T-helper 1 cell (primary cell): Measurements from ENCODE around the gene OR6T1.

Experiments used
- DNase-seq, 5 donors: peaks; one replicate each; pipeline ENCODE4 v3.0.0-alpha.2; 2012 to 2020
- total RNA-seq, 4 donors: gene quantifications; one replicate each; lab custom pipeline; 2026; lab: John Stamatoyannopoulos, UW

The OR6T1 gene, protein sequence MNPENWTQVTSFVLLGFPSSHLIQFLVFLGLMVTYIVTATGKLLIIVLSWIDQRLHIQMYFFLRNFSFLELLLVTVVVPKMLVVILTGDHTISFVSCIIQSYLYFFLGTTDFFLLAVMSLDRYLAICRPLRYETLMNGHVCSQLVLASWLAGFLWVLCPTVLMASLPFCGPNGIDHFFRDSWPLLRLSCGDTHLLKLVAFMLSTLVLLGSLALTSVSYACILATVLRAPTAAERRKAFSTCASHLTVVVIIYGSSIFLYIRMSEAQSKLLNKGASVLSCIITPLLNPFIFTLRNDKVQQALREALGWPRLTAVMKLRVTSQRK
- 0 reads per million in 4 donors for total RNA-seq

DNA sequence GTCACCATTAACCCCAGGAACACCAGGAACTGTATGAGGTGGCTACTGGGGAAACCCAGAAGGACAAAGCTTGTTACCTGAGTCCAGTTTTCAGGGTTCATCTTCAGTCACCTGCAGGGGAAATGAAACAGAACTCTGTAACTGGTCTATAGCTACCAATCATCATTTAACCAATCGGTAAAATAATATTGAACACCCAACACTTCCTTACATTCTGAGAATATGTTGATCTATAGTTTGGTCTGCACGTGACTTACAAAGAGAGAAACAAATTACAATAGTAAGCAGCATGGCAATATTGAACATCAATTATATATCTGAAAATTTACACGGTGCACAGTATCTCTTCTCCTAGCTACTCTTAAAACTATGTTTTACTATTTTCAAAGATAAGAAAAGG, at the start of gene OR6T1:
OR6T1 (minus strand) TSS at position 101 of the 400 bp plus-strand sequence; CDS start at position 101, 0 bp downstream.
- no peak for DNase-seq

DNA sequence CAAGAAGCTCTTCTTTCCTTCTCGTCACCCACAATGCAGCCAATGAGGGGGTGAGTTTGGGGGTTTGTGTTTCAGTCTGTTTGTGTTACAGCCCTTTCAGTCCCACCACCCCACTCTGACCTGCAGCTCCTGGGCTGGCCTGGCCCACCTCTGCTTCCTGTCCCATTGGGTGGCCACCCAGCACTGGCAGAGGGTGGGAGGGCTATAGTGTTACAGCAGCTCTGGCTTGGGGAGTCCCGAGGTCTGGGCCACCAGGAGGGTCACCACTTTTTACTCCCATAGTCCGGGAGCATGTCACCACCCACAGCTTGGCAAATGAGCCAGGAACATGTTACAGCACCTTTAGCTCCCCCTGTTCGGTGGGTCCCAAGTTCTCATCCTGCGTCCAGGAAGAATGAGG, 35.7 kb upstream of the OR6T1 start:
- no peak for DNase-seq

DNA sequence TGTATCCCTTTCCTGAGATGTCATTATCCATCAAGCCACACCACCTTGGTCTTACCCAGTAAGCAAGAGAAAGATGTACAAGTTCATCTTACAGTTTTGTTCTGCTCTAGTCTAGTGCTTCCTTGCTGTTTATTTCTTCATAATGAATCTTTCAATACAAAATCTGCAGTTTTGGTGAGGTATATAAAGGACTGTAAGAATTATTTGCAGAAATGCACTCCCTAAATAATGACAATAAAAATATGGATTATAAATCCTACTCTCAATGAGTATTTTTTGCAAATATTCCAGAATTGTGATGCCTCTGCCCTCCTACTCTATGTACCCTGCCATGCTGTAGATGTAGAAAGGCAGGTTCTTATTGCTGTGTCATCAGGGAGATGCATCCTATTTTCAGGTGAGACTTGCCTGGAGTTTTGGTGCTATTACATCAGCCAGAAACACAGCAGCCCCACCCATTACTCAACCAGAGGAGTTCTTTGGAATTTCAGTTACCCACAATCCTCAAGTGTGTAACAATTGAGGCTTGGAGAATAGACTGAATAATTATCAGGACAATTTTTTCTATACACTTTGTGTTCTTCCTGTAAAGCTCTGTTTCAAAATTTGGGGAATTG, 34.2 kb upstream of the OR6T1 start, which contains the start of gene OR10S1:
OR10S1 (minus strand) TSS at position 51 of the 617 bp plus-strand sequence. CDS start 117 bp downstream, outside the sequence.
- DNase-seq = no peak

DNA sequence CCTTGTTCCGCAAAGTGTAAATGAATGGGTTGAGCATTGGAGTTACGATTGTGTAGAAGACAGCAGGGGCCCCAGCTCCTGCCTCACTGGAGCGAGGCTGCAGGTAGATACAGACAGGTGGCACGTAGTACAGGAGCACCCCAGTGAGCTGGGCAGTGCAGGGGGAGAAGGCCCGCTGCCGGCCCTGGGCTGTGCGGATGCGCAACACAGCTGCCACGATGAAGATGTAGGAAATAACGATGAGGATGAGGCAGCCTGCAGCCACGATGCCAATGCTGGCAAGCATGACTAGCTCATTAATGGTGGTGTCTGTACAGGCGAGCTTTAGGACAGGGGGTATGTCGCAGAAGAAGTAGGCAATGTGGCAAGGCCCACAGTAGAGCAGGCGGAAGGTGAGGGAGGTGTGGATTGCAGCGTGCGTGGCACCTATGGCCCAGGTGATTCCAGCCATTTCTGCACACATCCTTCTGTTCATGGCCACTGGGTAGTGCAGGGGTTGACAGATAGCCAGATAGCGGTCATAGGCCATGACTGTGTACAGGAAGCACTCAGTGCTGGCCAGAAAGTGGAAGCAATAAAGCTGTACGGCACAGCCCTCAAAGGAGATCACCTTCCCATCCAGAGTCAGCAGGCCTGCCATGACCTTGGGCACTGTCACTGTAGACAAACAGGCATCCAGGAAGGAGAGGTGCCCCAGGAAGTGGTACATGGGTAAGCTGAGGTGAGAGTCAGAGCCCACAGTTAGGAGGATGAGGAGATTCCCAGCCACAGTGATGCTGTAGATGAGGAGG, 33.3 kb upstream of the OR6T1 start:
- DNase-seq = no peak

DNA sequence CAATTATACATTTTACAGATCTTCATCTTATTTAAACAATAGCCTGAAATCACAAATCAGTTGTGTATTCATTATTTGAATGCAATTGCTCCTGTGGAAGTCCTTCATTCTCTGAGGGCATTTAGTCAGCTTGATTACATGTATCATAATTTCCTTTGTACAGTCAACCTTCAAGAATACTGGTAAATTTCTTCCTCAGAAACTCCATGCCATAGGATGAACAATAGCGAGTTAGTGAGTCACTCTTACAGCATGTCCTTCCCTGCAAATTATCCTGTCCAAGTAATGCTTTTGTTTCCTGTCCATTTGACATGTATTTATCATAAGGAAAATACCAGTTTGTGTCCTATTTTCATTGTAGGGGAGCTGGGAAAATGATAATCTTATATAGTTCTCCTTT, 30.2 kb upstream of the OR6T1 start:
- DNase-seq = no peak

DNA sequence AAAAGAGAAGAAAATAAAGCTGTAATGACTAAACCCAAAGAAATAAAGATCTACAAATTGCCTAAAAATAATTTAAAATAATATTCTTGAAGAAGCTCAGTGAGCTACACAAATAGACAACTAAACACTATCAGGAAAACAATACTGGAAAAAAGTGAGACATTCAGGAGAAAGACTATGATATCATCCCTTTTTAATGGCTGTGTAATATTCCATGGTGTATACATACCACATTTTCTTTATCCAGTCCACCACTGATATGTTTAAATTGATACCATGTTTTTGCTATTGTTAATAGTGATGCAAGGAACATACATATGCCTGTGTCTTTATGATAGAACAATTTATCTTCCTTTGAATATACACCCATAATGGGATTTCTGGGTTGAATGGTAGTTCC, 13.1 kb upstream of the OR6T1 start:
- no peak for DNase-seq

DNA sequence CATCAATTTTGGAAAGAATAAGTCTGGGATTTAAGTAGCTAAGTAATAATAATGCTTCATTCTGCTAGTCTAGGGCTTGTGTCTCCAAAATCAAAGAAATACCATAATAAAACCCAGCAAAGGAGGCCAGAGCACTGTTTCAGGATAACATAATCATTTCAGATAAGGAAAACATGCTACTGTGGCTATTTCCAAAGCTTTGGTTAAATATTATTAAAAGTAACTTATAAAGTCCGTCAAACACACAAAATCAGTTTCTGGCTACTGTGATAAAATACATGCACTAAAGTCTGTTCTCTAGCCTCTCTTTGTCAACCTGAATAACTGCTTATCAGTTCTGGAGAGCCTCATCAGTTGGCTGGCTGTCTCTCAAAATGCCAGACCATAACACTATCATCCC, 1.5 kb upstream of the OR6T1 start:
- DNase-seq = no peak

DNA sequence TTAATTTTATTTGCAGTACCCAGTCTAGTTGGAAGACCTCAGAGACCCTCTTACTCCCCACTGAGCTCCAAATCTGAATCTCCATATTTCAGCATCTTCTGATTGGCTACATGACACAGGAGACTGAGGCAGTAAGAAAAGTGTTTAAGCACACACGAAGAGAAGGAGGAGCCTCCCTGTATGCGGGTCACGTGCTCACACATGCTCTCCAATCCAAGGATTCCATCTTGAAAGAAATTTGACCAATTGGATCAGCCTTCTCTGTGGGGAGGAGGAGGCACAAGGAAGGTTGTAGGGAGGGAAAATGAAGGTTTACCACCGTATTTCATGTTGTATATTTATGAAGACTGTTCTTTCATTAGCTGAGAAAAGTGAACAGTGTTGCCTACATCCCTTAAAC, 1.2 kb downstream of the OR6T1 start:
- DNase-seq = no peak

DNA sequence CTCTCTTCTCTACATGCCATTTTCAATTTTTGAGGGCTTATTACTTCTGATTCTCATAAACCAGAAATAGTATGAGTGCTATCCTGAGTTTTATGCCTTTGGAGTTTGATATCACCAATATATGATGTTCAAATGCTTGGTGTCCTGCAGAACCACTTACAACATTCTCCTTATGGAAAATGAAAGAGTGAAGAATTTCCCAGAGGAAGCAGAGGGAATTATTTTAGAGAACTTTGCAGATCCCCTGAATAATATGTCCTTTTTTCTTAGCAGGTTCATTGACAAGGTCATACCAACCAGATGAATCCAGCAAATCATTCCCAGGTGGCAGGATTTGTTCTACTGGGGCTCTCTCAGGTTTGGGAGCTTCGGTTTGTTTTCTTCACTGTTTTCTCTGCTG, 4.3 kb downstream of the OR6T1 start, which contains the start of gene OR4D5:
OR4D5 (plus strand) TSS at position 301 of the 400 bp plus-strand sequence; CDS start at position 301, 0 bp downstream.
- DNase-seq = no peak

DNA sequence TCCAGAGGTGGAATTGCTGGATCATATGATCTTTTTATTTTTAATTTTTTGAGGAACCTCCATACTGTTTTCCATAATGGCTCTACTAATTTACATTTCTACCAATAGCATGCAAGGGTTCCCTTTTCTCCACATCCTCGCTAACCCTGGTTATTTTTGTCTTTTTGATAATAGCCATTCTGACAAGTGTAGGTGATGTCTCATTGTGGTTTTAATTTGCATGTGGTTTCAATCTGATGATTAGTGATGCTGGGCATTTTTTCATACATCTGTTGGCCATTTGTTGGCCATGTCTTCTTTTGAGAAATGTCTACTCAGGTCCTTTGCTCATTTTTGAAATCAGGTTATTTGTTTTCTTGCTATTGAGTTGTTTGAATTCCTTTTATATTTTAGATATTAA, 19.6 kb downstream of the OR6T1 start:
- no peak for DNase-seq

DNA sequence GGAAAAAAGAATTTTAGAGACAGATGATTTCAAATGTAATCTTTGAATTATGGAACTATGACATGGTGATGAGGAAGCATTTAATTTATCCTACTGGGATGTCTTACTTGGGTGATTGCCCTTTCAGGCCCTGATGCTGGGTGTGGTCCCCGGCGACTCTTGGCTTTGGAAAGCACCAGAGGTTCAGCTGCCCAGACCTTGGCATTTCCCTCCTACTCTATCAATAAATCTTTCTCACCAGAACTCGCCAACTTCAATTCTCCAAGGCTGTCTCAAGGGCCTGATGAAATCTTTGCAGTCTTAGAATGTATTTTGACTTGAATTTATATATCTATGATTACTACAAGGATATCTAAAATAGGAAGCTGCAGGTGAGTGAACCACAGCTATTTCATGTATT, 22.7 kb downstream of the OR6T1 start:
- no peak for DNase-seq

DNA sequence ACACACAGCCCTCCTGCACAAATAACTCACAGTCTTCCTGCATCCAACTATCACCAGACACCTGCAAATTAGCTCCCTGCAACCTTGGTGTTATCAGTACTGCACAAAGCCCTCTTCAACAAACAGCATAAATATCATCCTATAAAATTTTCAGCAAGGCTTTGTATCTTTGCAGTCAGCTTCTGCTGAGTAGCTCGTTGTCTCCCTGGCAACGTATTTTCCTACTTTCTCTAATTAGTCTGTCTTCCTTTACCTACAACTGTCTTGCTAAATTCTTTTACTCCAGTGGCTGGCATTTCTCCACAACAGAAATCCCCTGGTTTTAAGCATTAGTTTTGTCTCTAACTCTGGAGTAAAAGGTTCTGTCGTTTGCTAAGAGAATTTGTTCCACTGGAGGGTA, 37.8 kb downstream of the OR6T1 start:
- no peak for DNase-seq

DNA sequence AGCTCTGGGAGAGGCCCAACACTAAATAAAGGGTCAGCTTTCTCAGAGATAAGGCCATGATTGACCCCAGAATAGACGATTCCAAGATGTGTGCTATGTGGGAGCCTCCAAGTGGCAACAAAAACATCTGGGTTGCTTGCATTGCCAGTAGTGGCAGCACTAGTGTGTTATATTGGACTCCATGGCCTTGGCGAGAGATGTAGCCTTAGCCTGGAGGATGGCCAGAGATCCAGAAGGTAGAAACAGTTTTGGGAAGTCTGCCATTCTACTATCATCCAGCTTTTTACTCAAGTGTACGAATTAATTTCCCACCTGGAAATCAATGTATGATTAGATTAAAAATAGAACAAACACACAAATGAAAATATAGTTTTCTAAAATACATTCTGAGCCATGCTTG, 38.7 kb downstream of the OR6T1 start:
- no peak for DNase-seq

DNA sequence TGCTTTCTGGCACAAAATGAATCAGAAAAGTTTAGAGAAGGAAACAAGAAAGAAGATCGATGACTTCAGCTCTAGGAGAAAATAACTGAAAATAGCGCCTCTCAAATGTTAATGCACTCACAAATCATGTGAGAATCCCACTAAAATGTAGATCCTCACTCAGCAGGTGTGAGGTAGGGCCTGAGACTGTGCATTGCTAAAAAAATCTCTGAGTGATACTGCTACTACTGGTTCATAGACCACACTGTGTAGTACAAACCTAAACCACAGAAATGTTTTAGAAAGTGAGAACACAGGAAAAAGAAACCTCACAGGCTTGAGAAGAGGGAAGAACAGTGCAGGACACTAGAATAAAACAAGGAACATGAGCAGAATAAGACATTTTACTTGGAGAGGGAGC, 39.7 kb downstream of the OR6T1 start:
- no peak for DNase-seq

DNA sequence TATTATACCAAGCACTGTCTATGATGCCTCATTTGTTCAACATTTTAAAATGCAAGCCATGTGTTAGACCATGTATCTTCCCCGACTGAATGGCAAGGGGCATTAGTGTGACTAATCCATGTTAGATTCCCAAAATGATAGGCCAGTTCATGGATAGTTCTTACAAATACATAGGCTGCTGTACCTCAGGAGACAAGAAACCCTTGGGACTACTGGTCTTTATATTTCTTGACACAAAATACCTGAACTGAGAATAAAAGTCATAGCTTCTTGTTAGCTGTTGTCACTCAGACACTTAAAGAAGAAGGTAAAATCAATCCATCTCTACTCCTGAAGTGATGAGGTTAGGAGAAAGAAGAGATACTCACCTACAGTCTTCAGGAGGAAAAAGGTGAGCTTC, 41.8 kb downstream of the OR6T1 start, which contains the start of gene OR8D4:
OR8D4 (plus strand) TSS at position 301 of the 400 bp plus-strand sequence. CDS start 4,265 bp downstream, outside the sequence.
- no peak for DNase-seq

DNA sequence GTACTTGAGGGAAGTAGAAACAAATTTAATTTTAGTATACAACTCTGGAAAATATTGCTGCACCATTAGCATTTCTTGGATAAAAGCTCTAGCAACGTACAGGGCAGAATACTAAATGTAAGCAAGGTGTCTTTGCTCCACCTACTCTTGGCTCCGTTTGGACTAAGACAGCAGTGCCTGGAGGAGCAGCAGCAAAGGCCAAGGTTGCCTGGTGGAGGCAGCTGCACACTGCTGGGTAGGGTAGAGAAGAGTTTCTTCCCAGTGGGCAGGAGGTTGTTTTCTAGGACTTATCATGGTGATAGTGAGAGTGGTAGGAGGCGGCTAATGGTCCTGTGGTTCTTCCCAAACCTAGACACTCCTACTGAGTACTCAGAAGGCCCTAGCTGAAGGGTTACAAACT, 43.8 kb downstream of the OR6T1 start:
- DNase-seq = no peak
